ENCODE data around the gene FBXO22.

GRCh38 chr15:75942464-75942863, 38.8 kb downstream of the FBXO22 start:
- no peak for TF ChIP-seq POLR2A (IDR thresholded peaks at IDR 0.05)
- TF ChIP-seq POLR2AphosphoS5 (IDR thresholded peaks at IDR 0.05; ENCODE audit: insufficient read depth in 1 of 2, low read depth in 1 of 2), result no peak
- no peak for TF ChIP-seq CTCF (IDR thresholded peaks at IDR 0.05)

Measured in vagina (tissue), 2 donors.